DLD1 (cell line): ENCODE data around the gene CXCL8.

ENCODE experiments used
- in situ Hi-C: cut with HindIII; loops from 2 replicates; pipeline ENCODE4 v1.10.0; 2017; ENCODE audit warnings: low sequenced_read_pairs

Gene CXCL8

DNA sequence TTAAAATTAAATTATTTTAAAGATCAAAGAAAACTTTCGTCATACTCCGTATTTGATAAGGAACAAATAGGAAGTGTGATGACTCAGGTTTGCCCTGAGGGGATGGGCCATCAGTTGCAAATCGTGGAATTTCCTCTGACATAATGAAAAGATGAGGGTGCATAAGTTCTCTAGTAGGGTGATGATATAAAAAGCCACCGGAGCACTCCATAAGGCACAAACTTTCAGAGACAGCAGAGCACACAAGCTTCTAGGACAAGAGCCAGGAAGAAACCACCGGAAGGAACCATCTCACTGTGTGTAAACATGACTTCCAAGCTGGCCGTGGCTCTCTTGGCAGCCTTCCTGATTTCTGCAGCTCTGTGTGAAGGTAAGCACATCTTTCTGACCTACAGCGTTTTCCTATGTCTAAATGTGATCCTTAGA, at the start of gene CXCL8:
Gene CXCL8 (plus strand): TSS at position 217 of the 426 bp plus-strand sequence. CDS start 90 bp downstream, at position 307.
- in situ Hi-C loops: no loop called here

DNA sequence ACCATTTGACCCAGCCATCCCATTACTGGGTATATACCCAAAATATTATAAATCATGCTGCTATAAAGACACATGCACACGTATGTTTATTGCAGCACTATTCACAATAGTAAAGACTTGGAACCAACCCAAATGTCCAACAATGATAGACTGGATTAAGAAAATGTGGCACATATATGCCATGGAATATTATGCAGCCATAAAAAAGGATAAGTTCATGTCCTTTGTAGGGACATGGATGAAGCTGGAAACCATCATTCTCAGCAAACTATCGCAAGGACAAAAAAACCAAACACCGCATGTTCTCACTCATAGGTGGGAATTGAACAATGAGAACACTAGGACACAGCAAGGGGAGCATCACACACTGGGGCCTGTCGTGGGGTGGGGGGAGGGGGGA, 49.2 kb upstream of the CXCL8 start:
- in situ Hi-C loops: loop anchor here (25.0 kb wide), 1 partner anchor 446 kb away; no protein-coding TSS in a partner anchor

DNA sequence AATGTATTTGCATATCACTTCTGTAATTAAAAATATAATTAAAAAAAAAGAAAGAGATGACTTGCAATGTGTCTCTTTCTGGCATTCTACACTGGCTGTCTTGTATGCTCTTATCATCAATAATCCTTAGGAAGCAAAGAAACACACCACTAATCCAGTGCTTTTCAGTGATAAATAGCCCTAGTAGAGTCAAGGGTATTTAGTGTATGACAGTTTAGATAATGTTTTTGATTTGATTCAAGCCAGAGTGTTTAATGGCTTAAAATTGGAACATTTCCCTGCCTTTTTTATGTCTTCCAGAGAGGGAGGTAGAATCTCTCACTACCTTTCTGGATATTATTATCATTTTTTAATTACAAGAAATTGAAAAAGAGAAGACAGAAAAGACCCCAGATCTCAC, 48.6 kb upstream of the CXCL8 start:
- in situ Hi-C loops: loop anchor here (25.0 kb wide), 1 partner anchor 446 kb away; no protein-coding TSS in a partner anchor

DNA sequence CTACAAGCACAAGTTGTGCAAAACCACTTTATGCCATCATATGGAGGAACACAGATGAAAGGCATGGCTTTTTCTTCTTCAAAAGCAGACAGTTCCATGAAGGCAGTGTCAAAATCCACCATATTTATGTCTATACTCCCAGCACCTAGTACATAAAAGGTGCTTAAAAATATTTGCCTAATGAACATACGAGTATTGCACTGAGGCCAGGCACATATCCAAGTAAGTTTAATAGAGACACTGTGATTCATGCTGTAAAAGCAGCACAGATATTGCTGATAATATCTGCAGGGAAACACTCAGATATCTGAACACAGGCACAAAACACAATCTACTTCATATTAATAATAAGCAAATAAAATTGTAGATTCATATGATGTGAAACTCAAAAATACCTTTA, 48.1 kb upstream of the CXCL8 start:
- in situ Hi-C loops: loop anchor here (25.0 kb wide), 1 partner anchor 445 kb away; no protein-coding TSS in a partner anchor

DNA sequence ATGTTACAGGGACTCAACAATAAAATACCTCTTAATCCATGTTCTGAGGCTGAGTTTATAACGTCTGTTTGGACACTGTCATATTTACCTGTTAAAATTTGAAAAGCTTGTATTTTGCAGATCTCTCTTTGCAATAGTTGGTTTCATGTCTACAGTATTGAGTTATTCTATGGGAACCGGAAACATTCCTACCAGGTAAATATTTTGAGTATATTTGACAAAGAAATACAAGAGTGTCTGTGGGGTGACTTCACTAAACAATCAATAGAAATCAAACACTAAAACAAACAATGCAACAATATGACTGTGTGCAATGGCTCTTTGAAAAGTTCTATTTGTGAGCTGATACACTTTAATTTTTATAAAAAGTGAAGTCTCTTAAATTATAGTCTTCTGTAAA, 47.7 kb upstream of the CXCL8 start:
- in situ Hi-C loops: loop anchor here (25.0 kb wide), 1 partner anchor 445 kb away; no protein-coding TSS in a partner anchor

DNA sequence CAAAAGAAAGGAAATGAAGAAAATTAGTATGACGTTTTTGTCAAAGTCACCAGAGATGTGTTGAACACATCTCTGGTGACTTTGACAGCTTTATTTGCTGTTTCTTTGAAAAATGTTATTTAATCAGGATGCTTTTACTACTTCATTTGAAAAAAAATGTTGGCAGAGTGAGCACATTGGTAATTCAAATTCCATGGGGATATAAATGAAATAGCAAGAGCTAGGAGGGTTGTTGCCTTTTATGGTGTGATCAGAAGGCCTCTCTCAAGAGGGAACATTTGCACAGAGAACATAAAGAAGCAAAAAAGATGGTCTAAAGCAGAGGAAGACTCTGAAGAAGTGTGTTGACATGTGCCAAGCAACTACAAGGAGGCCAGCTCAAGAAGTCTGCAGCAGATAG, 46.6 kb upstream of the CXCL8 start:
- in situ Hi-C loops: loop anchor here (25.0 kb wide), 1 partner anchor 443 kb away; no protein-coding TSS in a partner anchor

DNA sequence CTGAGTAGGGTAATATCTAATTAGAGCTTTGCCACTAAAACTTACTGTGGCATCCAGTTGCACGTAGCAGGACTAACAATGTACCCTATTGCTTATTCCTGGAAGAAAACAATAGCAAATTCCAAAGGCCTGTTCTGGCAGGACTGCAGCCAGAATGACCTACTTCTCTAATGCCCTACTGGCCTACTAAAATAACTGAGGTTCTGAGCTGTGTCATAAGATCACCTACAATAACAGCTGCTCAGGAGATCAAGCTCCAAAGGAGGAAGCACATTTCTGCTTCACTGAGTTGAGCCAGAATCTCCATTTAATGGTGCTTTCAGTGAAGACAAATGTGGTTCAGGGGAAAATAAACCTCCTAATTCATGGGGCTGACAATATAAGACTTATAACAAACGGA, 42.2 kb upstream of the CXCL8 start:
- in situ Hi-C loops: loop anchor here (25.0 kb wide), 1 partner anchor 439 kb away; no protein-coding TSS in a partner anchor

DNA sequence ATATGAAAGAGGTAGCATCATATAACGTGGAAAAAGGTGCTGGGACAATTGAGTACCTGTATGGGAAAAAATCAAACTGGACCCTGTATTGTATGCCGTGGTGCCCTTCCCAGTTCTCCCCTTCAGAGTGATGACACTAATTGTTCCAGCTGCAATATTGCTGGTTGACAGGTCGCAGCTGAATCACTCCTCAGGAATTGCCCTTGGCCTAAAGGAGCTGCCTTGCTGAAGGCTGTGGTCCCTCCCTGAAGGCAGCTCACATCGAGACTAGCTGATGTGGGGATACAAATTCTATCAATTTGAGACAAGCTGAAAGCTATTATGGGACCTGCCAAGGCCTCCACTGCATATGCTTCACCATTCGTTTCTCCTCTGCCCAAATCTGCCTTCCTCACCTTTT, 39.3 kb upstream of the CXCL8 start:
- in situ Hi-C loops: no loop called here

DNA sequence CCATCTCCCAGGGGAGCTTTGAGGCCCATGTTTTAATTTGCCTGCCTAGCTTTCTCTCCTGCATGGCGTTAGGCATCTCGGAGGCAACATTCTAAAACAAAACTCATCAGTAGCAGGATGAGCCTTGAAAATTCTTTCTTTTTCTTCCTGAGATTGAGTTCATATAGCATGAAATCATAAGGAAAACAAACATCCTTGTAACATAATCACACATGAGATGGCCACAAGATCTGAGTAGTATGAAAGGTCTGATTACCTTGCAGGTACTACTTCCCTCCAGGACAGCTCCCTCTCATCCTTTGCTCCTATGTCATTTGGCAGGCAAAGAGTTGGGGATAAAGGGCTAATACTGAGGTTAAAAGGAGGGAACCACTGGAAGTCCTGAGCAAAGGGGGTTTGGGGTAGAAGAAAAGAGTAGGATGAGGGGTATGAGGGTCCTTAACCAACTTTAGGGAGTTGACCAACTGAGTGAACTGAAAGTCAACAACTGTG, 37.5 kb upstream of the CXCL8 start:
- in situ Hi-C loops: no loop called here

DNA sequence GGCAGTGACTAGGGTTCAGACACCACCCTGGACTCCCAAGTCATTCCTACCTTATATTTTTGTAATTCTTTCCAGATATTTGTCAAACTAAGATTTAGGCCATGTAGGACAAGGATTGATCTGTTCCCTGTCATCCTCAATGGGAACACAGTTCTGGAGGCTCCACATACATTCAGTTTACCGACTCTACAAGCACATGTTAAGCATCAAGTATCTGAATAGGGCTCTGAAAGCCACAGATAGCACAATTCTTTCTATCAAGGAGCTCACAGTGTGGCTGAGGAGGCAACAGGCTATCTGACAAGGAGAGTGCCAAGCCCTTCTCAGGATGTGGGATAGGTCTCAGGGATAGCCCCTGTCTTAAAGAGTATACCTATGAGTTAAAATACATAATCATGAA, 37.0 kb upstream of the CXCL8 start:
- in situ Hi-C loops: no loop called here

DNA sequence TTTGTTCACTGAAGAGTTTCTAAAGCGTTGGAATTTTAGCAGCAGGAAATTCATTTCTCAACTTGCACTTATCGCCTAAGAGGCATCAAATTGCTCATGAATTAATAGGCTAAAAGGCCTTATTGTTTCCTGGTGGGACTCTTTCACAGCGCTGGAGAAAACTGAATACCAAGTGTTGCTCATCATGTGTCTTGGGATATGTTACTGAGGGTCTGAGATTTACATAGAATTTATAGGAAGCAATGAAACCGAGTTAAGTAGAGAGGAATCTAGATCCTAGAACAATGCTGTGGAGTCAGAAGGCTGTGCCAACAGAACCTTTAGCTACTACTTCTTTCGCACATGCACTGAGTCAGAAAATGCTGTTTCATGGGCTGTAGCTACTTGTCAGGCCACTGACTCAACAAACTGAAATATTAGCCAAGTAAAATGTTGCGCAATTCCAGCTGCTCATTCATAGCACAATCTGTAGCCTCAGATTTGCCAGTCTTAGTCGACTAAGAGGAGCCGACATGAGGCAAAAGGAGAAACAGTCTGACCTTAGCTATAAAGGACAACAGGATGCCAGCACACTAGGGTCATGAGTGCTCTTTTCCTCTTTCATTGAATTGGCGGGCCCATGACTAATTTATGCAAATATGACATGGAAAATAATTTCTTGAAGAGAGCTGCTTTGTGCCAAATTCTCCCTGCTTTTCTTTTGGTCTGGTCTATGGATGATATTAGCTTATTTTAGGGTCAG, 35.9 kb upstream of the CXCL8 start:
- in situ Hi-C loops: no loop called here

DNA sequence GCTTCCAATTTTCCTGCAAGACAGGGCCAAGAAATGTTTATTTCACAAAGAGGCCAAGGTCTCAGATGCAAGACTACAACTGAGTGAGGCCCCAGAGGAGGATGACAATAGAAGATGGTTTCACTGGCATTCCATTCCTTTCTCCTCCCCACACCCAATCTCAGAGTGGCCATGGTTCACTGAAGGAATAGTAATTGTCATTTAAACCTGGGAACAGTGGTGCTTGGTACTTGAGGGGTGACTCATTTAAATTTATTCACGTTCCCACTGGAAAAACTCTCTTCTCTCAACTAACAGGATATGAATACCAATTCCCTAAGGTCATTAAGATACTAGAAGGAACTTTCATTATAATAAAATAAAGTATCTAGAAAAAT, 35.3 kb upstream of the CXCL8 start:
- in situ Hi-C loops: no loop called here

DNA sequence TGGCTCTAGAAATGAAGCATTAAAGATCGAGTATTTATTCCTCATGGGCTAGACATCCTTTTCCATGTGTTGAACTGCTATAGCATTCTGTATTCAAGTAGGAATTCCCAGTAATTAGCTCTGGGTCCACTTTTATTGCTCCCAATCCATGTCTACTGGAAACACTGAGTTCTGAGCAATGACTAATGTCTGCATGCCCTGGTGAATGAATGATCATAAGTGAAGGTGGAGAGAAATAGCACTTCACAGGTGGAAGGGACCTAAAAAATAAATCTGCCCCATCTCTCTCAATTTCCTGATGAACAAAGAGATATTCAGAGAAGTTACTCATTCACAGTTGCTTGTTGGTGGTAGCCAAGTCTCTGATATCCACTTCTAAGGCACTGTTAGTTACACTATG, 34.6 kb upstream of the CXCL8 start:
- in situ Hi-C loops: no loop called here

DNA sequence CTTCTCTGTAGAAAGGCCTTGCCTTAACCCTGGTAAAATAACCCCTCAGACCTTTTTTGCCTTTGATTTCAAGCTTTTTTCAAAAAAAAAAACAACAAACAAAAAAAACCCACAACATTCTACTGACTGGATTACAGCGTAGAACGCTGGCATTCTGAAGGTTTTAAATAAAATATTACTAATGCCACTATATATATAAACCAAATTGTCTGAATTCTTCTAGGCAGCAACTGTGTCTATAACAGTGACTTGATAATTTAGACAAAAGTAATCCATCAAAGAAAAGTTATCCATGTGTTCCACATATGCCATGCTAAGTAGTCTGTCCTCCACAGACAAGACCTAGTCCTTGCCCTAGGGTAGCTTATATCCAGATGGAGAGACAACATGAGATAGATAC, 33.6 kb upstream of the CXCL8 start:
- in situ Hi-C loops: no loop called here

DNA sequence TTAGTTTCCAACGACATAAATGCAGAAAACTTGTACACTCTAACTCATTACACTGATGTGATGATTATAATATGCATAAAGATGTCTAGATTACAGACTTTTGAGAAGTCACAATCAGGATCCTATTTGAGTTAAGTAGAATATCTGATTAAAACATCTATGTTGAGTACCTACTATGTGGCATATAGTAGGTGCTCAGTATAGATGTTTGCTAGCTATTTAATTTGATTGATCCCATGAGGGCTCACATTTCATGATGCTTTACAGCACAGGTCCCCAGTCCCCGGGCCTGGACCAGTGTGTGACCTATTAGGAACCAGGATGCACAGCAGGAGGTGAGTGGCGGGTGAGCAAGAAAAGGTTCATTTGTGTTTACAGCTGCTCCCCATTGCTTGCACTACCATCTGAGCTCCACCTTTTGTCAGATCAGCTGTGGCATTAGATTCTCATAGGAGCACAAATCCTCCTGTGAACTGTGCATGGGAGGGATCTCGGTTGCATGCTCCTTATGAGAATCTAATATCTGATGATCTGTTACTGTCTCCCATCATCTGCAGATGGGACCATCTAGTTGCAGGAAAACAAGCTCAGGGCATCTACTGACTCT, 33.0 kb upstream of the CXCL8 start:
- in situ Hi-C loops: no loop called here

DNA sequence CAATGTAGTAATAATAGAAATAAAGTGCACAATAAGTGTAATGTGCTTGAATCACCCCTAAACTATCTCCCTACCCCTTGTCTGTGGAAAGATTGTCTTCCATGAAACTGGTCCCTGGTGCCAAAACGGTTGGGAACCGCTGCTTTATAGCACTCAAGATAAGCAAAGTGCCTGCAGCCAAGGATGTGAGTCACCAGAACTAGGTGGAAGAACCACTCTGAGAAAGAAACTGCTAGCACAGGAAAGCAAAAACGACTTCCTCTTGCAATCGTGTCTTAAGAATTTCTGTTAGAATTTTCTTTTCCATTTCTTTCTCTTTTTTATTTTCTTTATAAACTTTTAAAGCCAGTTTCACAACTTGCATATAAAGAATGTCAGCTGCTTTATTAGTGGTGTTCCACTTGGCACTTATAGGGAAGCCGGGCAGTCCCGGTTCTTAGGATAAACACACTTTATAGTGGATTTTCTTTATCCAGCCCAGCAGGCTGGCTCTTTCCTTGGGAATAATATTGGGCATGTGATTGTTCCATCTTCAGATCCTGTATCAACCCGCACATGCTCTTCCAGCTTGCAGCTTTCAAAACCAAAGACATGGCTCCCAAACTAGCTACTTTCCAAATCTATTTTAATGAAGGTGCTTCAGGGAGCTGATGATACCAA, 32.3 kb upstream of the CXCL8 start:
- in situ Hi-C loops: no loop called here

DNA sequence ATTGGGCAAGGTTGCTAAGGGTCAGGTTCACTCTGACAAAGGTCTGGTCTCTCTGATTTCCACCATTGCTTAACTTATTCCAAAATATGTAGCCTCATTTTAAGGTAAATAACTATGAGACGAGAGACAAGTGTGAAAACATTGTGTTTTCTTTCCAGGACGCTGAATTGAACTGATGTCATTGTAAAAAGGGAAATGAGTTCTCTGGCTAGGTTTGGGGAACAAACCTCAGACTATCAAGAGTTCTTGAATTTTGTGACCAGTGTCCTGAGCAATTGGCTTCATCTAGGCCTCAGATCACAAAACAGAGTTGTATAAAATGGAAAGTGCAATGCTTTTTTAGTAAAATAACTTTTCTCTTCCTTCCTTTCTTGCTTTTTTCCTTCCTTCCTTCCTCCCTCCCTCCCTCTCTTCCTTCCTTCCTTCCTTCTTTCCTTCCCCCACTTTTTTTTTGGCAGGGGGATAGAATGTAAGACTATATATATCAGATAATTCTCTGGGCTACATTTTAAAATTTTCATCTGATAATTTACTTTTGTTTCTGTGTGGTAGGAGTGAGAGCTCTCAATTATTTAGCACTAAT, 30.8 kb upstream of the CXCL8 start:
- in situ Hi-C loops: no loop called here

DNA sequence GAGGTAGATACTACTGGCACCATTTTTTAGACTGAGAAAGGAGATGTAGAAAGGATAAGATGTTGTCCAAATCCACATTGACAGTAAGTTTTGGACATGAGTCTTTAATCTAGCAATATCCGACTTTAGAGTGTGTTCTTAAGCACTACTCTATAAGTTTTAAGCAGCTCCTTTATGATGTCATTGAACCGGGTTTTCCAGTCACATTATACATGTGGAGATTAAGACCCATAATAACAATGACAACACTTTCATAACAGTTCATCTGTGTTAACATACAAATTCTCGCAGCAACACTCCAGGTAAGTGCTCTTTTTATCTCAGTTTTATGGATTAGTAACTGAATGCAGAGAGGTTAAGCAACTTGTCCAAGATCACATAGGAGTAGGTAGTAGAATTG, 30.3 kb upstream of the CXCL8 start:
- in situ Hi-C loops: no loop called here

DNA sequence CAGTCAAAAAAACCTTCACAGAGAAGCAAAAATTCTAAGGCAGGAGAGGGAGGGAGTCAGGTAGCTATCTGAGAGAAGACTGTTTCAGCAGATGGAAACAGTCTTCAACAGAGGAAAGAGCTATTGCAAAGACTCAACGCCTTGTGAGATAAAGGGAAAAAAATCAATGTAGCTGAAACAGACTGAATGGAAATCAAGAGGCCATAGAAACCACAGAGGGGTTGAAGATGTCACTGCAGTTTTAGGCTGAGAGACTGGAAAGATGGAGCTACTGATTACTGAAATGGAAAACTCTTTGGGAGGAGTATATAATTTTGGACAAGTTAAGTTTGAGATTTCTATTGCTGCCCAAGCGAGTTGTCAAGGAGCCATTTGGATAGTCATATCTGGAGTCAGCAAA, 28.4 kb upstream of the CXCL8 start:
- in situ Hi-C loops: no loop called here

DNA sequence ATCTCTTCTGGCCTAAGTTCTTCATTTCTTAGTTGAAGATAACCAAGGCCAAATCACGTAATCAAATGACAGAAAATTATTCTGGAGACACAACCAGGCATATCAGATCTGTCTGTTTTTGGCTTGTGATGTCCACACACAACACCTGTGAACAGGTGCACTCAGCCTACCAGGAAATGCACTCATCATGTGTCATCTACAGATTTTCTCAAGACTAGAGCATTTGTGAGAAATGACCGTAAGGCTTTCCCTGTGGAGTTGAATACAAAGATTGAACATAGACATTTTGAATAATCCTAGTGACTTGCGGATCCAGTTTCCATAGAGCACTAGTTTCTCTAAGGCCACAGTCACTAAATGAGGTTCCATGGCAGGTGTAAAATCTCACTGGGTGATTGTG, 26.7 kb upstream of the CXCL8 start:
- in situ Hi-C loops: no loop called here

DNA sequence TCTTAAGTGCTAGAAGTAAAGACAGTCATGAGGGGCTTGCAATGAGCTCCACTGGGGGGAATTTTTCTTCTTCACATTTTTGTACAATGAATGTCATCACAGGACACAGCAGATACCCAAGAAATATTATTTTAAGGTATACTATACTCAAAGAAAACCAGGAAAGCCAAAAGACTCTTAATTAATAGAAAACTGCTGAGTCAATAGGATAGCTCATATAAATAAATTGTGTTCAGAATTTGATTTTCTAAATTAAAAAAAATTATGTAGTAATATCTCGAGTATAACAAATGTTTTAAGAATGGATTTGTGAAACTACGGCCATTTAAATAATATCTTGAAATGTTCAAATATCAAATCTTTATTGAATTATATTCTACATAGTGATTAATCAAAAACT, 25.7 kb upstream of the CXCL8 start:
- in situ Hi-C loops: no loop called here
